ENCODE measurements around the gene FBRSL1.

- no peak for TF ChIP-seq CTCF (IDR thresholded peaks at IDR 0.05)
- TF ChIP-seq EZH2 (IDR thresholded peaks at IDR 0.05; ENCODE audit: borderline replicate concordance, insufficient read depth, low read depth, low read length, poor library complexity, severe bottlenecking), result no peak
Observed at GRCh38 chr12:132488127-132489077, 1.5 kb upstream of the FBRSL1 start.
